Measurements from ENCODE around the gene STX18. TPM values are rescaled to one million over a fixed set of nuclear protein-coding genes. Genes with fewer than 3 reads are reported as not detected.

The STX18 gene
- total and polyA plus RNA-seq, 2 donors (not counting 1 experiment from before 2014, with no cell fraction given) = 27.4 to 28.2 TPM

DNA sequence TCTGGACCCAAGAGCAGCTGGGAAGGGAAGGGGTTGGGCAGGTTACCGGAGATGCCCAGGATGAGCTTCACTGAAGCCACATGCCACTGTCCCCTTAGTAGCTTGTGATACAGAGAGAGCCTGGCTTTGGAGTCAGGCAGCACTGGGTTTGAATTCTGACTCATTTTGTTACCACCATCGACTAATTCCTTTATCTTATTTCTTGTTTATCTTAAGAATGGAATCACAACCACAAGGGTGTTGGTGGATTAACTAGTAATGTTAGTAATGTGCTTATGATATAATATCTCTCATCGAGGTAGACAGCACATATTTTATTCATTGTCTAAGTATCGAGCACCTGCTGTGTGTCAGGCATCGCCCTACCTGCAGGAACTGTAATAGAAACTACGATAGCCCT is 17.7 kb upstream of the STX18 start:
- H4K20me1 ChIP-seq (ENCODE audit: control insufficient read depth, extremely low read depth, insufficient read depth, low read length) = no peaks in the 10 kb centered on the region
- H3K4me2 ChIP-seq (ENCODE audit: extremely low read depth, insufficient read depth, low read length) = no peak overlapping the region
- H3K4me1 ChIP-seq (ENCODE audit: control insufficient read depth, extremely low read depth, insufficient read depth, low read length) = peaks cover 2% of the 10 kb centered on the region
- H3K36me3 ChIP-seq (ENCODE audit: control insufficient read depth, insufficient read depth, low read length) = no peaks in the 10 kb centered on the region
- no peaks in the 10 kb centered on the region for H3K9me3 ChIP-seq (ENCODE audit: control insufficient read depth, insufficient read depth, low read depth, low read length)
- no peak overlapping the region for H3K9ac ChIP-seq (ENCODE audit: insufficient read depth, low read length)
- TF ChIP-seq EZH2 (IDR thresholded peaks at IDR 0.05; ENCODE audit: low read length, missing control alignments) = no peak
- TF ChIP-seq, protein P1, sequence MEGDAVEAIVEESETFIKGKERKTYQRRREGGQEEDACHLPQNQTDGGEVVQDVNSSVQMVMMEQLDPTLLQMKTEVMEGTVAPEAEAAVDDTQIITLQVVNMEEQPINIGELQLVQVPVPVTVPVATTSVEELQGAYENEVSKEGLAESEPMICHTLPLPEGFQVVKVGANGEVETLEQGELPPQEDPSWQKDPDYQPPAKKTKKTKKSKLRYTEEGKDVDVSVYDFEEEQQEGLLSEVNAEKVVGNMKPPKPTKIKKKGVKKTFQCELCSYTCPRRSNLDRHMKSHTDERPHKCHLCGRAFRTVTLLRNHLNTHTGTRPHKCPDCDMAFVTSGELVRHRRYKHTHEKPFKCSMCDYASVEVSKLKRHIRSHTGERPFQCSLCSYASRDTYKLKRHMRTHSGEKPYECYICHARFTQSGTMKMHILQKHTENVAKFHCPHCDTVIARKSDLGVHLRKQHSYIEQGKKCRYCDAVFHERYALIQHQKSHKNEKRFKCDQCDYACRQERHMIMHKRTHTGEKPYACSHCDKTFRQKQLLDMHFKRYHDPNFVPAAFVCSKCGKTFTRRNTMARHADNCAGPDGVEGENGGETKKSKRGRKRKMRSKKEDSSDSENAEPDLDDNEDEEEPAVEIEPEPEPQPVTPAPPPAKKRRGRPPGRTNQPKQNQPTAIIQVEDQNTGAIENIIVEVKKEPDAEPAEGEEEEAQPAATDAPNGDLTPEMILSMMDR (conservative IDR thresholded peaks at IDR 0.05 in 1 of 2, IDR thresholded peaks at IDR 0.05 in 1 of 2; ENCODE audit: low read depth in 1 of 2, low read length in 2 of 2) = no peak
- H2AFZ ChIP-seq (ENCODE audit: low read length) = no peak overlapping the region
- H3K79me2 ChIP-seq (ENCODE audit: control insufficient read depth, insufficient read depth, low read length) = no peaks in the 10 kb centered on the region
- peak in 1 of 2 donors; percentile 76 for DNase-seq (ENCODE audit: low read depth in 2 of 2)
- H3K4me3 ChIP-seq (replicated peaks in 1 of 4; ENCODE audit: control extremely low read depth in 1 of 4, insufficient read depth in 1 of 4, low read depth in 3 of 4, low read length in 4 of 4) = no peak overlapping the region
- no peaks in the 10 kb centered on the region for H3K27me3 ChIP-seq (ENCODE audit: control insufficient read depth, insufficient read depth, low read length)
- H3K27ac ChIP-seq (ENCODE audit: insufficient read depth, low read length) = no peak overlapping the region

DNA sequence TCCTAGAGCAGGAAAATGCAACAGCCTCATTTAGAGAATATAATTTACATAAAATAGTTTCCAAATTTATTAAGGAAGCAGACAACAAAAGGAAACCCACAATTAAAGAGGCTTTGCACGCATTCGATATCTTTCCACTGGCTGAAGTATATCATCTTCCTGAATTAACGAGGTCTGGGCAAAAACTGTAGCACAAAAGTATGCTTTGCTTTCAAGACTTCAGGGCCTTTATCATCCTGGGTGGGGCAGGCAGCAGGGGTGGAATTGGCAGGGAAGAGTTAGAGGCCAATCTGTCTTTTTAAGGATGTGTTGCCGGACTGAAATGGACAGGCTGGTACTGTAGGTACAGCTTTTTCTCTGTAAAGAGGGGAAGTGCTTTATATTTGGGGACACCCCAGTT is 17.0 kb upstream of the STX18 start:
- no peak overlapping the region for H3K4me3 ChIP-seq (replicated peaks in 1 of 4; ENCODE audit: control extremely low read depth in 1 of 4, insufficient read depth in 1 of 4, low read depth in 3 of 4, low read length in 4 of 4)
- H4K20me1 ChIP-seq (ENCODE audit: control insufficient read depth, extremely low read depth, insufficient read depth, low read length) = no peaks in the 10 kb centered on the region
- no peak overlapping the region for H3K9ac ChIP-seq (ENCODE audit: insufficient read depth, low read length)
- H3K4me1 ChIP-seq (ENCODE audit: control insufficient read depth, extremely low read depth, insufficient read depth, low read length) = peaks cover 2% of the 10 kb centered on the region
- TF ChIP-seq EZH2 (IDR thresholded peaks at IDR 0.05; ENCODE audit: low read length, missing control alignments) = no peak
- TF ChIP-seq, protein P1 (conservative IDR thresholded peaks at IDR 0.05 in 1 of 2, IDR thresholded peaks at IDR 0.05 in 1 of 2; ENCODE audit: low read depth in 1 of 2, low read length in 2 of 2) = no peak
- no peaks in the 10 kb centered on the region for H3K9me3 ChIP-seq (ENCODE audit: control insufficient read depth, insufficient read depth, low read depth, low read length)
- DNase-seq (ENCODE audit: low read depth in 2 of 2) = peak in 1 of 2 donors; percentile 60
- H3K36me3 ChIP-seq (ENCODE audit: control insufficient read depth, insufficient read depth, low read length) = no peaks in the 10 kb centered on the region
- H2AFZ ChIP-seq (ENCODE audit: low read length) = no peak overlapping the region
- no peak overlapping the region for H3K27ac ChIP-seq (ENCODE audit: insufficient read depth, low read length)
- H3K4me2 ChIP-seq (ENCODE audit: extremely low read depth, insufficient read depth, low read length) = no peak overlapping the region
- no peaks in the 10 kb centered on the region for H3K27me3 ChIP-seq (ENCODE audit: control insufficient read depth, insufficient read depth, low read length)
- no peaks in the 10 kb centered on the region for H3K79me2 ChIP-seq (ENCODE audit: control insufficient read depth, insufficient read depth, low read length)

DNA sequence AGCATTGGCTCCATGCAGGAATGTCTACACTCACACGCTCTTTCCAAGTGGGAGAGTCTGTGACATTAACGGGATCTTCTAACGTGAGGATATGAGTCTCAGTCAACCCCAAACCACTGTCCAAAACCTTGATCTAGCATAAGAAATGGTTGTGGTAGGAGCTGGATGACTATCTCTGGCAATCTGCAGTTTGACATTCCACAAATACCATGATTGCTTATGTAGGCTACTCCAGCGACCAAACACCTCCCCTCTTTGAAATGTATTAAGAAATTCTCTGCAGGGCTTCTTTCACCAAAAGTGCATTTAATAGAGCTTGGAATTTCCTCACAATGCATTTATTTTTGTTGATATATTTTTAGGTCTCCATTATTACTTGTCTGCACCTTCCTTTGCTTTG is 14.1 kb upstream of the STX18 start:
- peak overlapping the region; percentile 11 for H3K4me2 ChIP-seq (ENCODE audit: extremely low read depth, insufficient read depth, low read length)

More for the DNA sequence above, 14.1 kb upstream of the STX18 start:
- H3K27me3 ChIP-seq (ENCODE audit: control insufficient read depth, insufficient read depth, low read length) = no peaks in the 10 kb centered on the region
- H2AFZ ChIP-seq (ENCODE audit: low read length) = no peak overlapping the region
- no peak for TF ChIP-seq EZH2 (IDR thresholded peaks at IDR 0.05; ENCODE audit: low read length, missing control alignments)
- TF ChIP-seq, protein P1 (conservative IDR thresholded peaks at IDR 0.05 in 1 of 2, IDR thresholded peaks at IDR 0.05 in 1 of 2; ENCODE audit: low read depth in 1 of 2, low read length in 2 of 2) = no peak
- H3K9me3 ChIP-seq (ENCODE audit: control insufficient read depth, insufficient read depth, low read depth, low read length) = no peaks in the 10 kb centered on the region
- no peaks in the 10 kb centered on the region for H4K20me1 ChIP-seq (ENCODE audit: control insufficient read depth, extremely low read depth, insufficient read depth, low read length)
- no peaks in the 10 kb centered on the region for H3K79me2 ChIP-seq (ENCODE audit: control insufficient read depth, insufficient read depth, low read length)
- peak; percentile 32 to 97 for DNase-seq (ENCODE audit: low read depth in 2 of 2)
- H3K4me3 ChIP-seq (replicated peaks in 1 of 4; ENCODE audit: control extremely low read depth in 1 of 4, insufficient read depth in 1 of 4, low read depth in 3 of 4, low read length in 4 of 4) = no peak overlapping the region
- H3K9ac ChIP-seq (ENCODE audit: insufficient read depth, low read length) = no peak overlapping the region
- no peaks in the 10 kb centered on the region for H3K36me3 ChIP-seq (ENCODE audit: control insufficient read depth, insufficient read depth, low read length)
- peaks cover 2% of the 10 kb centered on the region for H3K4me1 ChIP-seq (ENCODE audit: control insufficient read depth, extremely low read depth, insufficient read depth, low read length)
- H3K27ac ChIP-seq (ENCODE audit: insufficient read depth, low read length) = no peak overlapping the region
